ENCODE measurements around the gene SMTNL2.

DNA sequence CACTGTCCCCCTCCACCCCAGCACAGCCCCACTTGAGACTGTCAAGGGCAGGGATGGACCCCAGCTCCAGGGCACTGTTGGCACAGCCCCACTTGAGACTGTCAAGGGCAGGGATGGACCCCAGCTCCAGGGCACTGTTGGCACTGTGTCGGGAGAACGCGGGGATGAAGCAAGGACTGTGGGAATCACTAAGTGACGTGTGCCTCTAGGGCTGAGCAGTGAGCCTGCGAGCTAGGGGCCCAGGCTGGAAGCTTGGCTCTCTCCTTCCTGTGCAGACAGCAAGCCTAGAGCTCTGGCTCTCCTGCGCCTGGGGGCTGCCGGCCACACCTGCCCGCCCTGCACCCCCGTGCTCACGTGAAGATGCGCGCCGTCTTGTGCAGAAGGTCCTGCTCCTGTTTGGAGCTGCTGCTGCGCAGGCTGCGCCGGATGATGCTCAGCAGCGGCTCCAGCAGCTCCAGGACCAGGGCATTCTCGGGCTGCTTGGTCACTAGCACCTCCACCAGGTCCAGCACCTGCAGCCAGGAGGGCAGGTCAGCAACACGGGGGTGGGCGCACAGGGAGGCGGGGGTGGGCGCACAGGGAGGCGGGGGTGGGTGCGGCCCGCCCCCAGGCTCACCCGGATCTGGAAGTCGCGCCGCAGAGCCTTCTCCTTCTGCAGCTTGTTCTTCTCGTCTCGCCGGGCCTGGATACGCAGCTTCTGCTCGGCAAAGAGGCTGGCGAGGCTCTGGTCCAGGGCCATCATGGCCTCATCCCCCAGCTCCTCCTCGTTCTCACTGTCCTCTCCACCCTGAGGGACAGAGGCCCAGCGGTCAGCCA, 40.0 kb upstream of the SMTNL2 start:
- TF ChIP-seq, protein P1, sequence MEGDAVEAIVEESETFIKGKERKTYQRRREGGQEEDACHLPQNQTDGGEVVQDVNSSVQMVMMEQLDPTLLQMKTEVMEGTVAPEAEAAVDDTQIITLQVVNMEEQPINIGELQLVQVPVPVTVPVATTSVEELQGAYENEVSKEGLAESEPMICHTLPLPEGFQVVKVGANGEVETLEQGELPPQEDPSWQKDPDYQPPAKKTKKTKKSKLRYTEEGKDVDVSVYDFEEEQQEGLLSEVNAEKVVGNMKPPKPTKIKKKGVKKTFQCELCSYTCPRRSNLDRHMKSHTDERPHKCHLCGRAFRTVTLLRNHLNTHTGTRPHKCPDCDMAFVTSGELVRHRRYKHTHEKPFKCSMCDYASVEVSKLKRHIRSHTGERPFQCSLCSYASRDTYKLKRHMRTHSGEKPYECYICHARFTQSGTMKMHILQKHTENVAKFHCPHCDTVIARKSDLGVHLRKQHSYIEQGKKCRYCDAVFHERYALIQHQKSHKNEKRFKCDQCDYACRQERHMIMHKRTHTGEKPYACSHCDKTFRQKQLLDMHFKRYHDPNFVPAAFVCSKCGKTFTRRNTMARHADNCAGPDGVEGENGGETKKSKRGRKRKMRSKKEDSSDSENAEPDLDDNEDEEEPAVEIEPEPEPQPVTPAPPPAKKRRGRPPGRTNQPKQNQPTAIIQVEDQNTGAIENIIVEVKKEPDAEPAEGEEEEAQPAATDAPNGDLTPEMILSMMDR (IDR thresholded peaks at IDR 0.05): no peak
- no peak for TF ChIP-seq PRRX2 (CRISPR knock-in tag; IDR thresholded peaks at IDR 0.05)
- TF ChIP-seq TP53 (CRISPR knock-in tag; IDR thresholded peaks at IDR 0.05): no peak
- TF ChIP-seq, protein P2, sequence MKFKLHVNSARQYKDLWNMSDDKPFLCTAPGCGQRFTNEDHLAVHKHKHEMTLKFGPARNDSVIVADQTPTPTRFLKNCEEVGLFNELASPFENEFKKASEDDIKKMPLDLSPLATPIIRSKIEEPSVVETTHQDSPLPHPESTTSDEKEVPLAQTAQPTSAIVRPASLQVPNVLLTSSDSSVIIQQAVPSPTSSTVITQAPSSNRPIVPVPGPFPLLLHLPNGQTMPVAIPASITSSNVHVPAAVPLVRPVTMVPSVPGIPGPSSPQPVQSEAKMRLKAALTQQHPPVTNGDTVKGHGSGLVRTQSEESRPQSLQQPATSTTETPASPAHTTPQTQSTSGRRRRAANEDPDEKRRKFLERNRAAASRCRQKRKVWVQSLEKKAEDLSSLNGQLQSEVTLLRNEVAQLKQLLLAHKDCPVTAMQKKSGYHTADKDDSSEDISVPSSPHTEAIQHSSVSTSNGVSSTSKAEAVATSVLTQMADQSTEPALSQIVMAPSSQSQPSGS (CRISPR knock-in tag; IDR thresholded peaks at IDR 0.05; ENCODE audit: borderline replicate concordance, low read depth): no peak
- no peak for TF ChIP-seq SP1 (CRISPR knock-in tag; conservative IDR thresholded peaks at IDR 0.05)
- no peak for TF ChIP-seq JUN (CRISPR knock-in tag; IDR thresholded peaks at IDR 0.05)
- TF ChIP-seq, protein P3, sequence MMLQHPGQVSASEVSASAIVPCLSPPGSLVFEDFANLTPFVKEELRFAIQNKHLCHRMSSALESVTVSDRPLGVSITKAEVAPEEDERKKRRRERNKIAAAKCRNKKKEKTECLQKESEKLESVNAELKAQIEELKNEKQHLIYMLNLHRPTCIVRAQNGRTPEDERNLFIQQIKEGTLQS (CRISPR knock-in tag; conservative IDR thresholded peaks at IDR 0.05): no peak

Data from WTC11 (cell line).